OCI-LY1 (cell line): ENCODE results near the gene EEPD1.

Experiments
- EZH2 ChIP-seq: fragments of 200-600 bp; sonication (generic), shearing (Covaris generic); IDR thresholded peaks from 2 replicates; pipeline ENCODE4 v1.8.0; 2017; ENCODE audit warnings: borderline replicate concordance, mixed run types, mild to moderate bottlenecking, antibody characterized with exemption, low read length, moderate library complexity, mixed read lengths
- TF ChIP-seq, protein P1 (sequence below): fragments of 200-600 bp; sonication (generic), shearing (Covaris generic); IDR thresholded peaks from 2 replicates; pipeline ENCODE4 v1.5.1; 2017; ENCODE audit warnings: mild to moderate bottlenecking, antibody characterized with exemption, low read length, moderate library complexity, mixed read lengths

- TF ChIP-seq, protein P1, sequence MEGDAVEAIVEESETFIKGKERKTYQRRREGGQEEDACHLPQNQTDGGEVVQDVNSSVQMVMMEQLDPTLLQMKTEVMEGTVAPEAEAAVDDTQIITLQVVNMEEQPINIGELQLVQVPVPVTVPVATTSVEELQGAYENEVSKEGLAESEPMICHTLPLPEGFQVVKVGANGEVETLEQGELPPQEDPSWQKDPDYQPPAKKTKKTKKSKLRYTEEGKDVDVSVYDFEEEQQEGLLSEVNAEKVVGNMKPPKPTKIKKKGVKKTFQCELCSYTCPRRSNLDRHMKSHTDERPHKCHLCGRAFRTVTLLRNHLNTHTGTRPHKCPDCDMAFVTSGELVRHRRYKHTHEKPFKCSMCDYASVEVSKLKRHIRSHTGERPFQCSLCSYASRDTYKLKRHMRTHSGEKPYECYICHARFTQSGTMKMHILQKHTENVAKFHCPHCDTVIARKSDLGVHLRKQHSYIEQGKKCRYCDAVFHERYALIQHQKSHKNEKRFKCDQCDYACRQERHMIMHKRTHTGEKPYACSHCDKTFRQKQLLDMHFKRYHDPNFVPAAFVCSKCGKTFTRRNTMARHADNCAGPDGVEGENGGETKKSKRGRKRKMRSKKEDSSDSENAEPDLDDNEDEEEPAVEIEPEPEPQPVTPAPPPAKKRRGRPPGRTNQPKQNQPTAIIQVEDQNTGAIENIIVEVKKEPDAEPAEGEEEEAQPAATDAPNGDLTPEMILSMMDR: no peak
- TF ChIP-seq EZH2: no peak
Measured at GRCh38 chr7:36131499-36131898, 21.6 kb upstream of the EEPD1 start.
